GM23338 (cell line): ENCODE data around the gene UST.

Experiments
- CREB1 ChIP-seq: fragments of 250-450 bp; sonication (Bioruptor Pico); IDR thresholded peaks from 2 replicates; pipeline ENCODE4 v1.5.0; 2020; ENCODE audit warnings: low read depth, mild to moderate bottlenecking, moderate library complexity
- EZH2 ChIP-seq: fragments of 200-600 bp; sonication (generic); IDR thresholded peaks from one replicate; pipeline ENCODE4 v1.8.0; 2017; ENCODE audit warnings: antibody characterized with exemption, mild to moderate bottlenecking, low read depth; ENCODE audit not compliant: unreplicated experiment
- EZH2phosphoT487 ChIP-seq: fragments of 200-600 bp; sonication (generic); IDR thresholded peaks from one replicate; pipeline ENCODE4 v1.8.1; 2018; ENCODE audit warnings: antibody characterized with exemption; ENCODE audit not compliant: unreplicated experiment
- POLR2AphosphoS5 ChIP-seq: IDR thresholded peaks from 2 replicates; pipeline ENCODE4 v1.6.1; 2016; ENCODE audit warnings: antibody characterized with exemption, low read depth
- ZNF331 ChIP-seq: fragments of 250-450 bp; sonication (Bioruptor Pico); IDR thresholded peaks from 2 replicates; pipeline ENCODE4 v1.5.0; 2020; ENCODE audit warnings: low read depth, mild to moderate bottlenecking, moderate library complexity
- TF ChIP-seq, protein P1 (sequence below), 2 experiments: fragments of 200-600 bp in 1 of 2; sonication (generic) in 1 of 2; conservative IDR thresholded peaks; 2 replicates each; pipeline versions ENCODE4 v1.5.1 to v1.6.1; 2016 to 2017; ENCODE audit warnings: antibody characterized with exemption in 2 of 2, low read depth in 2 of 2, mild to moderate bottlenecking in 2 of 2, moderate library complexity in 1 of 2
- TF ChIP-seq, protein P2 (sequence below): IDR thresholded peaks from one replicate; pipeline ENCODE4 v1.6.1; 2018; ENCODE audit warnings: antibody characterized with exemption; ENCODE audit not compliant: unreplicated experiment
- TF ChIP-seq, protein P3 (sequence below): IDR thresholded peaks from 2 replicates; pipeline ENCODE4 v1.6.1; 2016; ENCODE audit warnings: antibody characterized with exemption

DNA sequence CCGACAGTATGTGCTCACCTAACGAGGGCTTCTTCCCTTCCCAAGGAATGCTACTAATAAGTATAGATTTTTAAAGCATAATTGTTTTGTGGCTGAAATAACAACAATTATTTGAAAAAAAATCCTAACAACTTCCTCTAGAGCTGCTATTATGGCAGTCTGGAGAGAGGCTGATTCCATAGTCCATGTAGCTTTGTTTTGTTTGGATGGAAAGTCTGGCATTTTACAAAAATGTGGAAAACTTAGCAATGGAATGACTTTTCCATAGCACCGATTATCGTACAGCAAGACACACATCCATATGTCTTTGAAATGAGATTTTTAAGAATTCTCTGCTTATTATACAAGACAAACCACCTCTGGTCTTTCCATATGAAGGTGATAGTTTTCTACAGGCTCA, 318.3 kb downstream of the UST start:
- TF ChIP-seq, protein P1, sequence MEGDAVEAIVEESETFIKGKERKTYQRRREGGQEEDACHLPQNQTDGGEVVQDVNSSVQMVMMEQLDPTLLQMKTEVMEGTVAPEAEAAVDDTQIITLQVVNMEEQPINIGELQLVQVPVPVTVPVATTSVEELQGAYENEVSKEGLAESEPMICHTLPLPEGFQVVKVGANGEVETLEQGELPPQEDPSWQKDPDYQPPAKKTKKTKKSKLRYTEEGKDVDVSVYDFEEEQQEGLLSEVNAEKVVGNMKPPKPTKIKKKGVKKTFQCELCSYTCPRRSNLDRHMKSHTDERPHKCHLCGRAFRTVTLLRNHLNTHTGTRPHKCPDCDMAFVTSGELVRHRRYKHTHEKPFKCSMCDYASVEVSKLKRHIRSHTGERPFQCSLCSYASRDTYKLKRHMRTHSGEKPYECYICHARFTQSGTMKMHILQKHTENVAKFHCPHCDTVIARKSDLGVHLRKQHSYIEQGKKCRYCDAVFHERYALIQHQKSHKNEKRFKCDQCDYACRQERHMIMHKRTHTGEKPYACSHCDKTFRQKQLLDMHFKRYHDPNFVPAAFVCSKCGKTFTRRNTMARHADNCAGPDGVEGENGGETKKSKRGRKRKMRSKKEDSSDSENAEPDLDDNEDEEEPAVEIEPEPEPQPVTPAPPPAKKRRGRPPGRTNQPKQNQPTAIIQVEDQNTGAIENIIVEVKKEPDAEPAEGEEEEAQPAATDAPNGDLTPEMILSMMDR (conservative IDR thresholded peaks at IDR 0.05; ENCODE audit: low read depth in 2 of 2), result no peak
- TF ChIP-seq EZH2 (no peak), EZH2phosphoT487 (no peak), CREB1 (CRISPR knock-in tag) (no peak), POLR2AphosphoS5 (no peak), ZNF331 (no peak)
- TF ChIP-seq, protein P2, sequence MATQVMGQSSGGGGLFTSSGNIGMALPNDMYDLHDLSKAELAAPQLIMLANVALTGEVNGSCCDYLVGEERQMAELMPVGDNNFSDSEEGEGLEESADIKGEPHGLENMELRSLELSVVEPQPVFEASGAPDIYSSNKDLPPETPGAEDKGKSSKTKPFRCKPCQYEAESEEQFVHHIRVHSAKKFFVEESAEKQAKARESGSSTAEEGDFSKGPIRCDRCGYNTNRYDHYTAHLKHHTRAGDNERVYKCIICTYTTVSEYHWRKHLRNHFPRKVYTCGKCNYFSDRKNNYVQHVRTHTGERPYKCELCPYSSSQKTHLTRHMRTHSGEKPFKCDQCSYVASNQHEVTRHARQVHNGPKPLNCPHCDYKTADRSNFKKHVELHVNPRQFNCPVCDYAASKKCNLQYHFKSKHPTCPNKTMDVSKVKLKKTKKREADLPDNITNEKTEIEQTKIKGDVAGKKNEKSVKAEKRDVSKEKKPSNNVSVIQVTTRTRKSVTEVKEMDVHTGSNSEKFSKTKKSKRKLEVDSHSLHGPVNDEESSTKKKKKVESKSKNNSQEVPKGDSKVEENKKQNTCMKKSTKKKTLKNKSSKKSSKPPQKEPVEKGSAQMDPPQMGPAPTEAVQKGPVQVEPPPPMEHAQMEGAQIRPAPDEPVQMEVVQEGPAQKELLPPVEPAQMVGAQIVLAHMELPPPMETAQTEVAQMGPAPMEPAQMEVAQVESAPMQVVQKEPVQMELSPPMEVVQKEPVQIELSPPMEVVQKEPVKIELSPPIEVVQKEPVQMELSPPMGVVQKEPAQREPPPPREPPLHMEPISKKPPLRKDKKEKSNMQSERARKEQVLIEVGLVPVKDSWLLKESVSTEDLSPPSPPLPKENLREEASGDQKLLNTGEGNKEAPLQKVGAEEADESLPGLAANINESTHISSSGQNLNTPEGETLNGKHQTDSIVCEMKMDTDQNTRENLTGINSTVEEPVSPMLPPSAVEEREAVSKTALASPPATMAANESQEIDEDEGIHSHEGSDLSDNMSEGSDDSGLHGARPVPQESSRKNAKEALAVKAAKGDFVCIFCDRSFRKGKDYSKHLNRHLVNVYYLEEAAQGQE, result no peak
- TF ChIP-seq, protein P3, sequence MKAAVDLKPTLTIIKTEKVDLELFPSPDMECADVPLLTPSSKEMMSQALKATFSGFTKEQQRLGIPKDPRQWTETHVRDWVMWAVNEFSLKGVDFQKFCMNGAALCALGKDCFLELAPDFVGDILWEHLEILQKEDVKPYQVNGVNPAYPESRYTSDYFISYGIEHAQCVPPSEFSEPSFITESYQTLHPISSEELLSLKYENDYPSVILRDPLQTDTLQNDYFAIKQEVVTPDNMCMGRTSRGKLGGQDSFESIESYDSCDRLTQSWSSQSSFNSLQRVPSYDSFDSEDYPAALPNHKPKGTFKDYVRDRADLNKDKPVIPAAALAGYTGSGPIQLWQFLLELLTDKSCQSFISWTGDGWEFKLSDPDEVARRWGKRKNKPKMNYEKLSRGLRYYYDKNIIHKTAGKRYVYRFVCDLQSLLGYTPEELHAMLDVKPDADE, result no peak
